ENCODE measurements around the gene SGSM2.

The SGSM2 gene

GRCh38 chr17:2420176-2420575, 82.9 kb downstream of the SGSM2 start:
- no peak for DNase-seq (ENCODE audit: low read depth, low spot score)

DNA sequence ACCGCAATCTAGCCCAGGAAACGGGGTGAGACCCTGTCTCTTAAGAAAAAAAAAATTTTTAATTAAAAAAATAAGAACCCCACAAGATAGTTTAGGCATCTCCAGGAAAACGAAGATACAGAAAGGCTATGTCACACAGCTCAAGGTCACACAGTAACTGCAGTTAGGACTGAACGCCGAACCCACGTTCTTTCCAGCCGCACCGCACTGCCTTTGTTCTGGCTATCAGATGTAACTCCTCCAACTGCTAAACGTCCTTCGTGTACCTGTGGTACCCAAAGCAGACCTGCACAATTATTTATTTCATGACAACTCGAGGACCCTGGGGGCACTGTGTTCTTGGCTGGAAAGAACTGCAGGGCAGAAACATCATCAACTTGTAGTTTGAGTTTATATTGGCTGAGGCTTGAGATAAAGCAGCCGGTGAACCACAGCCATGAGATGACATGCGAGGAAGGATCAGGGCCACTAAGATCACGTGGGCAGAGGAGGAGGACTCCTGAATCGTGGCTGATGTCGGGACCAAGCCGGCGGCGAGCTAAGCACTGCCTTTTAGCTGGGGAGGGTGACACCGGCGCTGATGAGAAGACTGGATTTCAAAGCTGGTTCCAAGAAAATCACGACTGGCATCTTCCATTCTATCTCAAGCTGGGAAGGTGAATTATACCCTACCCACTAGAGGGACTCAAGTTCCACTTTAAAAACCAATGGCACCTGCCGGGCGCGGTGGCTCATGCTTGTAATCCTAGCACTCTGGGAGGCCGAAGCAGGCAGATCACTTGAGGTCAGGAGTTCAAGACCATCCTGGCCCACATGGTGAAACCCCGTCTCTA, 84.2 kb downstream of the SGSM2 start:
- DNase-seq (ENCODE audit: low read depth, low spot score): no peak

- no peak for DNase-seq (ENCODE audit: low read depth, low spot score)
These were observed 86.0 kb downstream of the SGSM2 start for GRCh38 chr17:2423271-2423670.

DNA sequence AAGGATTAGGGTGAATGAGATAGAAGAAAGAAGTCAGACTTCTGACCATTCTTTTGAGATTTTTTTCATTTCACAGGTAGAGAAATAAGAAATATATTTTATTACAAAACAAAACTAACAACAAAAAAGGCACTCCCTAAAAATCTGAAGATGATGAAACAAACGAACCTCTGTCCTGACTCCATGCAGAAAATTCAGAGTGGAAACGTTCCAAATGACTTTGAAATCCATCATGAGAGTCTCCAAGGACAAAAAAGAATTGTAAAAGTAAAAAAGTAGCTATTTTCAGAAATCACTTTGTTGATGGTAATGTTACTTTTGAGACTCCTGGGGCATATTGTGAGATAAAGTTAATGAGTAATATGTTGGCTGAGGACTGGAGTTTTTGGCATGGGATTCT, 89.9 kb downstream of the SGSM2 start:
- no peak for DNase-seq (ENCODE audit: low read depth, low spot score)

GRCh38 chr17:2427910-2428309, 90.6 kb downstream of the SGSM2 start:
- DNase-seq (ENCODE audit: low read depth, low spot score): no peak

Data from activated CD4-positive, CD25-positive, alpha-beta regulatory T cell treated with anti-CD3 and anti-CD28 coated beads, Interleukin-2, amount 50 U/mL, for 16 hours (primary cell).